Stimulated activated CD4-positive, alpha-beta T cell treated with anti-CD3 and anti-CD28 coated beads, Interleukin-1b, Interleukin-23, amount 100 ng/mL, for 4 hours (primary cell): ENCODE measurements around the gene SPDYE4.

Experiments
- DNase-seq, 2 donors: peaks; one replicate each; pipeline ENCODE4 v3.0.0-alpha.2; 2020; ENCODE audit warnings: low read depth in 2 of 2

Gene SPDYE4

DNA sequence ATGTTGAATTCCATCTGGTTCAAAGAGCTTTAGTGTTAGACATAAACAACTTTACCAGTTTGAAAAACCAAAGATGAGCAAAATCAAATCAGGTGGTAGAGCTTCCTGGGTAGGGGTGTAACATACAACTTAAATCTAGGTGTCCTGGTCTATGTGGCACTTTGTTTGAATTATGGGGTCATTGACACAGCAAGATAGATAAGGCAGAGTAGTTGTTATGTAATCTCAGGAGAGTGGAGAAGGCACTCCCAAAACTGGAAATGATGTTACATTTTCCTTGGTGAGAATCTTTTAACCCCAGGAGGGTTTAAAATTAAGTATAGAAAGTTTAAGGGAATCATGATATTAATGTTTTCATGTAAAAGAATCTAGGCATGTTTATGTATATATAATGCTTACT lies 45.6 kb downstream of the SPDYE4 start:
- no peak for DNase-seq

DNA sequence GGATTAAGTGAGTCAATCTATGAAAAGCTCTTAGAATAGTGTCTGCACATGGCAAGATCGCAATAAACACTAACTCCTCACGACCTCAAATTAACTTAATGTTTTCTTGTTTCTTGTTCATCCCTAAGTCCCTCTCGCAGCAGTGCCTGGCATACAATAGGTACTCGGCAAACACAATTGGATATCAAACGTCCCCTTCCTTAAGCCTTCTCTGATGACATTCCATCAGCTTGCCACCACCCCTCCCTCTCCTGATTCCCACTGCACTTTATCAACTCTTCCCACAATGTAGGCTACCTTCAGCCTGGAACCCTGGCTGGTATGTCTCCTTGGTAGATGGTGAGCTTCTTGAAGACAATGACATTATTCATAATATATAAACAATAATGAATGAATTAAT lies 47.1 kb downstream of the SPDYE4 start:
- no peak for DNase-seq

DNA sequence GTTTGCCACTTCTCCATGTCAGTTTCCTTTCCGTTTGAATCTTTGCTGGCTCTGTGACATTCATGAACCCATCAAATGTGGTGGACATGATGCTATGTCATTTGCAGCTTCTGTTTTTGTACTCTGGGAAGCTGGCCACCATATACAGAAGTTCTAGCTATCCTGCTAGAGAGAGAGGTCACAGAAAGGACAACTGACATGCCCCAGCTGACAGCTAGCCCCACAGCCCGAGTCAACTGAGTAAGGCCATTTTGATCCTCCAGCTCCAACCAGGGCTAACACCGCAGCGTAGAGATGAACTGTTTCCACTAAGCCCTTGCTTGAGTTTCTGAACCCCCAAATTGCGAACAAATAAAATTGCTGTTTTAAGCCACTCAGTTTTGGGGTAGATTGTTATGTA lies 47.5 kb downstream of the SPDYE4 start:
- no peak for DNase-seq

DNA sequence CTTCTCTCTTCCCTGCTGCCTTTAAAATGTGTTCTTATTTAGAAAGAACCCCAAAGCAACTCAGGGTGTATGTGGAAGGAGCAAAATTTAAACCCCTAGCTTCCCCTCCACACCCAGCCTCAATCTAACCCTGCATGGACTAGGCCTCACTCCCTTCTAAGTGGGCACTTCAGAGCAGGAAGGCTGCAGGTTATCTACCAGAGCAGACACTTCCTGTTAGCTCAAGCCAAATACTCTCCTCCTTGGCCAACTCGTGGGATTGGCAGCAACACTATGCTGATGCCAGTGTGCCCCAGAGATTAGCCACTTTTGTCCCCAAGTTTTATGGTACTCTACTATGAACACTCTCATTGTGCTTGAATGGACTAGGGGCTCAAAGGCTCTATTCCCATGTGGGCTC lies 49.3 kb downstream of the SPDYE4 start:
- DNase-seq, result no peak

DNA sequence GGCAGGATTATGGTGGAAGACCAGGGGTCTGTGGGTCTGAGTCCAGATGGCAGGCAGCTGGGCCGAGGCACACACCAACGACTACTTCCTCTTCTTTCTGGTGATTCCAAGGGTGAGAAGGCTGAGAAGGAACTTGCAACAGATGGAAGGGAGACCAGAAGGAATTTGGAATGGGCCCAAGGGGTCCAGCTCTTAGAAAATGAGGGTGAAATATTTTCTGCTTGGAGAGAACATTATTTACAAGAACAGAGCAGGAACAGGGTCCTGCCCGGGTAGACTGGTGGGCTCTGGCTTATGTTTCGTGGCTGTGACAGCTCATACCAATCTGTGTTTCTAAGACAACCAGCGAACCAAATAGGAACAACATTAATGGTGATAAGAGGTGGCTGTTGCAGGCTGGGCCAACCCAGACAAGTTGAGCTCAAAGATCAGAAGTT lies 50.3 kb downstream of the SPDYE4 start:
- DNase-seq, result no peak

DNA sequence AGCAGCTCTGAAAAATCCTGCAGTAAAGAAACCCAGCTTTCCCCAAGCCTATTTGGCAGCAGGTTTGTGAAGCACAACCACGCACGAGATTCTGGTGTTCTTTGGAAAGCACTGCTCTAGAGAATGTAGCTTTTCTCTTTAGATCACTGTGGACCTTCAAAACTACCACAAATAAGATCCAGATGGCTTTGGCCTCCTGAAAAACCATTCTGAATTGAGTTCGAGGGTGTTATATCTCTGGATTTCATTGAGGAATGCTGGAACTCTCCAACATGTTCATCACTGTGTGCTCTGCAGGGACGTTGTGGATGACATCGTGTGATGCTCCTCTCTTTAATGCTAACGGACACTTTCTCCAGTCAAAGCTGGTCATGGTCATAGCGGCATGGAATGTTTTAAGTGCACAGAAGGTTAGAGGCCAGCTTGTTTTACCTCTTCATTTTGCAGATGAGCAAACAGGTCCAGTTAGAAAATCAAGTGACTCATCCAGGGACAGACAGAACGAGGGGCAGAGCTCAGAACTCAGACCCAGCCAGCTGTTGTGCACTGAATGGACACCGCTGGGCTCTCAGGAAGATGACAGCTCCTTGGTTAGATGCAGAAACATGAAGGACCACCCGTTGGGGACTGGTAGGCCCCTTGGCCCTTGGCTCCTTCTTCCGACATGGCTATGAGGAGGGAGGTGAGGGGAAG lies 50.9 kb downstream of the SPDYE4 start:
- DNase-seq, result no peak

DNA sequence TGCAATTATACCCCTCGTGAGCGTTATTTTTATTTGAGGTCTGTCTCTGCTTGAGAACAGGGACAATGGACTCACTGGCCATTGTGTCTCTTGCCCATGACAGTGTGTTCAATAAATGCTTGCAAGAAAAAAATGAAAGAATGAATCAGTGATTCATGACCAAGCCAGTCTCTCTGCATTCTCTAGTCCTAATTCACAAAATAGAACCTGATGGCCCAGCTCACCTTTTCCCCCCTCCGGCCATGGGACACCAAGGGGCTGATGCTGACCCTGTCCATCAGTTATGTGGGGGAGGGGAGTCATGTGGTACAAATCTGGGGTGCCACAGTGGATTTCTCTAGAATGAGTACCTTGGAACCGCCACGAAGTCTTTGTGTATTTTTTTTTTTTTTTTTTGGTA lies 51.9 kb downstream of the SPDYE4 start:
- DNase-seq, result no peak

DNA sequence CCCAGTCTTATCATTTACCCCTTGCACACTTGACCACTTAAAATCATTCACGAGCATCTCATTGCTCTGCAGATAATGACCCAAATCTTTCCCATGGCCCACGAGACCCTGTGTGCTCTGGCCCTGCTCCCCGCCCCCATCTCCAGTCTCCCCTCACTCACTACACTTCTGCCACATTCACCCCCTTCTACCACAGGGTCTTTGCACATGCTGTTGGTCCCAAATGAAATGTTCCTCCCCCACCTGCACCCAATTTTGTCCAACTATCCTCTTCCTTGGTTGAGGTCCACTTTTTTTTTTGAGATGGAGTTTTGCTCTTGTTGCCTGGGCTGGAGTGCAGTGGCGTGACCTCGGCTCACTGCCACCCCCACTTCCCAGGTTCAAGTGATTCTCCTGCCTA lies 52.9 kb downstream of the SPDYE4 start:
- no peak for DNase-seq

DNA sequence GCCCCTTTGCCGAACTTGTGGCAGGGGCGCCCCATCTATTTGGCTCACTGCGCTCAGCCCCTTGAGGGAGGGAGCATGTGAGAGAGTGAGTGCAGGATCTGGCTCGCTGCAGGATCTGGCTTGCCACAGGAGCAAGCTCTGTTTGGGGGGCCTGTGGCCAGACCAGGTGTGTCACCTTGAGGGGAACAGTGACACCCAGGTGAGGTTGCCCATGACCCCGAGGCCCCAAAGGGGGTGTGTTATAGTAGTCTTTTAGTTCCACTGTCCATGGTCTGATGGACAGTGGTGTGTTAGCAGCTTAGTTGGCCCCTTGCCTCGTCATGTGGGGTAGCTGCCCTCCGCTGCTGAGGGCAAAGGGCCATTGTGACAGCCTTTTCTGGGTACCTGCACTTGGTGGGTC lies 55.3 kb downstream of the SPDYE4 start:
- no peak for DNase-seq

DNA sequence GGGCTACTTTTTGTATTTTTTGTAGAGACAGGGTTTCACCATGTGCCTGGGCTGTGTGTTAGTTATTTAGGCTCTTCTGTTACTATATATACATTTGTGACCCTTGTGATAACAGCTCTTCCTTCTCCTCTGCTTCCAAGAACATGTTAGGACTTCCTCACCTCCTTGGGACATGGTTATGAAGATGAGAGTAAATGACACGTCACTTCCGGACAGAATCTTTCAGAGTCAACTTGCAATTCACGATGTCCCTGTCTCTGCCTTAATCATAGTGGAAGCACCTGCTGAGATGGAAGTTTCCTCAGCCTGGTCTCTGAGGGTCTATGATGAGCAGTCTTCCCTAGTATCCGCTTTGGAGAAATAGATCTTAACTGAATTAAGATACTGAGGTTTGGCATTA lies 56.6 kb downstream of the SPDYE4 start:
- DNase-seq, result no peak

DNA sequence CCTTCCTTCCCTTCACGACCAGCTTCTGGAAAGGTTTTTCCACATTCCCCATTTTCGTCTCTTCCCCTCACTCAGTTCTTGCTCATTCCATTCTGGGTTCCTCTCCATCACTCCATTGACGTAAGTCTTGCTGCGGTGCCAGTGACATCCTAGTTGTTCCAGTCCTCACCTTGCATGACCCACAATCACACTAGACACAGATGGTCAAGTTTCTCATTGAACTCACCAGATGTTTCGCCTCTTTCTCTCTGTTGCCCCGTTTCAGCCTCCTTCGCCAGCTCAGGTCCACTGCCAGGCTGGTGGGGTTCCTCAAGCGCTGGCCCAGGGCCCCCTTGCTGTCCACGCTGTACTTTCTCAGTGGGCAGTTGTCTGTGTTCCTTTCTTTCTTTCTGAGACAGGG lies 57.1 kb downstream of the SPDYE4 start:
- no peak for DNase-seq
